ACC112 (cell line): ENCODE data around the gene MT1X.

ENCODE experiments used
- H2AFZ ChIP-seq: fragments of 200-600 bp; sonication (generic); one replicate; pipeline ENCODE4 v1.6.0; 2017; ENCODE audit warnings: antibody characterized with exemption, low read length; ENCODE audit not compliant: unreplicated experiment
- H3K27ac ChIP-seq: fragments of 200-600 bp; sonication (generic); 2 replicates; pipeline ENCODE4 v1.5.1; 2014; ENCODE audit warnings: low read depth, mild to moderate bottlenecking, antibody characterized with exemption, low read length, moderate library complexity
- H3K27me3 ChIP-seq: fragments of 200-600 bp; sonication (generic); 2 replicates; pipeline ENCODE4 v1.6.1; 2014; ENCODE audit warnings: mild to moderate bottlenecking, antibody characterized with exemption, low read length, moderate library complexity, mixed read lengths; ENCODE audit not compliant: insufficient read depth
- H3K36me3 ChIP-seq: fragments of 200-600 bp; sonication (generic); 2 replicates; pipeline ENCODE4 v1.6.1; 2016; ENCODE audit warnings: mild to moderate bottlenecking, antibody characterized with exemption, low read length, moderate library complexity, mixed read lengths; ENCODE audit not compliant: insufficient read depth
- H3K4me1 ChIP-seq: fragments of 200-600 bp; sonication (generic); one replicate; pipeline ENCODE4 v1.6.1; 2016; ENCODE audit warnings: low read length, mixed read lengths; ENCODE audit not compliant: insufficient read depth, unreplicated experiment, control insufficient read depth
- H3K4me3 ChIP-seq: fragments of 200-600 bp; sonication (generic); 2 replicates; pipeline ENCODE4 v1.5.1; 2014; ENCODE audit warnings: mild to moderate bottlenecking, low read depth, low read length
- H3K79me2 ChIP-seq: fragments of 200-600 bp; sonication (generic); one replicate; pipeline ENCODE4 v1.6.0; 2016; ENCODE audit warnings: low read length; ENCODE audit not compliant: control insufficient read depth, unreplicated experiment, insufficient read depth

Gene MT1X

DNA sequence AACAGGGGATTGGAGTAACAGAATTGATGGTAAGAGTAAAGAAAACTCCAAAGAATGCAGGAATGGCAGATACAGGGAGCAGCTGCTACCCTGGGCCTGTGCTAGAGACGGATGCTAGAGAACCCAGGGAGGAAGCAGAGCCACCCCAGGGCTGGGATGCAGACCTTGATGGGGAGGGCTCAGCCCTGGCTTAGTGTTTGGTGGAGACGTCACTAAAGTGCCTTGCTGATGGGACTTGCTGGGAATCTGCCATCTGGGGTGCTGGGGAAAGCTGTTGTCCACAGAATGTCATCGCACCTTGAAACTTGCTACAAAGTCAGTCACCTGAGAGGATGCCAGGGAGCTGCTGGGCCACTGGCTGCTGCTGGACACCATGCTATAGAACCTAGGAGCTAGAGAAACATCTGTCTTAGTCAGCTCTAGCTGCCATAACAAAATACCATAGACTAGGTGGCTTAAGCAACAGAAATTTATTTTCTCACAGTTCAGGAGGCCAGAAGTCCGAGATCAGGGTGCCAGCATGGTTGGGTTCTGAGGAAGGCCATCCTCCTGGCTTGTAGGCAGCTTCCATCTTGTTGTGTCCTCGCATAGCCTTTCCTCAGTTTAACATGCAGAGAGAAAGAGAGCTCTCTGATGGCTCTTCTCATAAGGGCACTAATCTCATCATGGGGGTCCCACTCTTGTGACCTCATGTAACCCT, 15.3 kb downstream of the MT1X start:
- H3K4me3 ChIP-seq: no peak overlapping the region
- no peaks in the 10 kb centered on the region for H3K36me3 ChIP-seq
- H3K4me1 ChIP-seq: peaks cover 9% of the 10 kb centered on the region
- H2AFZ ChIP-seq: no peak overlapping the region
- H3K79me2 ChIP-seq: no peaks in the 10 kb centered on the region
- no peak overlapping the region for H3K27ac ChIP-seq
- no peaks in the 10 kb centered on the region for H3K27me3 ChIP-seq

DNA sequence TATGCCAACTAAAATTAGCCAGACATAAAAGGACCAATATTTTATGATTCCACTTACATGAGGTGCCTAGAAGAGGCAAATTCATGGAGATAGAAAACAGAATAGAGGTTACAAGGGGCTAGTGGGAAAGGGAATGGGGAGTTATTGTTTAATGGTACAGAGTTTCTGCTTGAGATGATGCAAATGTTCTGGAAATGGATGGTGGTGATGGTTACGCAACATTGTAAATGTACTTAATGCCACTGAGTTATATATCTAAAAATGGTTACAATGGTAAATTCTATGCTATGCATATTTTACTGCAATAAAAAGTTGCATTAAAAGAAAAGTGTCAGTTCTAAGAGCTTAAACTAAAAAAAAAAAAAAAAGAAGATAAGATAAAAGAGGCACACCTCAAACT, 17.9 kb downstream of the MT1X start:
- Histone ChIP-seq H2AFZ (no peak overlapping the region), H3K27me3 (no peaks in the 10 kb centered on the region)

DNA sequence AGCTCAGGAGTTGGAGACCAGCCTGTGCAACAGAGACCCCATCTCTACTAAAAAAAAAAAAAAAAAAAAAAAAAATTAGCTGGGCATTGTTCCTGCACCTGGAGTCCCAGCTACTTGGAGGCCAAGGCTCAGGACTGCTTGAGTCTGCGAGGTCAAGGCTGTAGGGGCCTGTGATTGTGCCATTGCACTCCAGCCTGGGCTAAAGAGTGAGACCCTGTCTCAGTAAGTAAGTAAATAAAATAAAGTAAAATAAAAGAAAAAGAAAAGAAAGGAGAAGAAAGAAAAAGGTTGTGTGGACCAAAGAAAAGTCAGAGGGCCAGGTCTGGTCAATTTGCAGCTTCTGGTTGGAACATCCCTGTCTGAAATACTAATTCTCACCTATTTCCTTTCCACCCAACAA, 18.4 kb downstream of the MT1X start:
- Histone ChIP-seq H3K79me2 (no peaks in the 10 kb centered on the region), H3K27me3 (no peaks in the 10 kb centered on the region), H3K36me3 (no peaks in the 10 kb centered on the region), H2AFZ (no peak overlapping the region), H3K4me3 (no peak overlapping the region), H3K4me1 (peaks cover 10% of the 10 kb centered on the region), H3K27ac (no peak overlapping the region)

More for the DNA sequence above, 17.9 kb downstream of the MT1X start:
- no peaks in the 10 kb centered on the region for H3K79me2 ChIP-seq
- no peak overlapping the region for H3K27ac ChIP-seq
- peaks cover 10% of the 10 kb centered on the region for H3K4me1 ChIP-seq
- no peaks in the 10 kb centered on the region for H3K36me3 ChIP-seq
- no peak overlapping the region for H3K4me3 ChIP-seq

DNA sequence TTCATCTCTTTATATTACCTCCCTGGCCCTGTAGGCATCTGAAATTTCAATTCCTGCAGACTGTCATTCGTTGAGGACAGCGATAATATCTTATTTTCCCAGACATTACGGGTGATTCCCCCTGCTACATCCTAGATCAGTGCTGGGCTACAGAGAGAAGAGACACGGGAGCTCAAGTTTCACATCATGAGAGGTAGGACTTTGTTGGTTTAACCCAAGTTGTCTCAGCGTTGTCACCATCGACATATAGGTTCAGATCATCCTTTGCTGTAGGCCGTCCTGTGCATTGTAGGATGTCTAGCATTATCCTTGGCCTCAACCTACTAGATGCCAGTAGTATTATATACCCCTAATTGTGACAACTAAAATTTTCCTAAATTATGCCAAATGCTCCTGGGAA, 19.3 kb downstream of the MT1X start:
- Histone ChIP-seq H3K36me3 (no peaks in the 10 kb centered on the region), H3K27ac (no peak overlapping the region), H3K27me3 (no peaks in the 10 kb centered on the region), H3K4me1 (peaks cover 10% of the 10 kb centered on the region), H3K4me3 (no peak overlapping the region), H3K79me2 (no peaks in the 10 kb centered on the region), H2AFZ (peak overlapping the region; percentile 7)

DNA sequence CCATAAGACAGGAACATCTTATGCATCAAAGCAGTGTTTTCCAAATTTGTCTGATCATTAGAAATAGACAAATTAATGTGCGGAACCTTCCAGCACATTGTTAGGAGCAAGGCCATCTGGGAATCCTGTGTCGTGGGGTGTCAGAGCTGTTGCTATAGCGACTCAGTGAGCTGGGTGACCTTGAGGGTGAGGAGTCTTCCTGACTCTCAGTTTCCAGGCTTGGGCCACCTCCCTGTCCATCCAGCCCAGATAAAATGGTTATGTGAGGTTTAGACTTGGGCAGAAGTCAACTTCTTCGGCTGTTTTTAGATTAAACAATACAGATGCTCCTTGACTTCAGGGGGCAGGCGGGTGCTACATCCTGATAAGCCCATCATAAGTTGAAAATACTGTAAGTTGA, 20.6 kb downstream of the MT1X start:
- Histone ChIP-seq H3K36me3 (no peaks in the 10 kb centered on the region), H2AFZ (peak overlapping the region; percentile 54), H3K79me2 (no peaks in the 10 kb centered on the region), H3K4me3 (no peak overlapping the region), H3K4me1 (peaks cover 10% of the 10 kb centered on the region), H3K27me3 (no peaks in the 10 kb centered on the region), H3K27ac (no peak overlapping the region)

DNA sequence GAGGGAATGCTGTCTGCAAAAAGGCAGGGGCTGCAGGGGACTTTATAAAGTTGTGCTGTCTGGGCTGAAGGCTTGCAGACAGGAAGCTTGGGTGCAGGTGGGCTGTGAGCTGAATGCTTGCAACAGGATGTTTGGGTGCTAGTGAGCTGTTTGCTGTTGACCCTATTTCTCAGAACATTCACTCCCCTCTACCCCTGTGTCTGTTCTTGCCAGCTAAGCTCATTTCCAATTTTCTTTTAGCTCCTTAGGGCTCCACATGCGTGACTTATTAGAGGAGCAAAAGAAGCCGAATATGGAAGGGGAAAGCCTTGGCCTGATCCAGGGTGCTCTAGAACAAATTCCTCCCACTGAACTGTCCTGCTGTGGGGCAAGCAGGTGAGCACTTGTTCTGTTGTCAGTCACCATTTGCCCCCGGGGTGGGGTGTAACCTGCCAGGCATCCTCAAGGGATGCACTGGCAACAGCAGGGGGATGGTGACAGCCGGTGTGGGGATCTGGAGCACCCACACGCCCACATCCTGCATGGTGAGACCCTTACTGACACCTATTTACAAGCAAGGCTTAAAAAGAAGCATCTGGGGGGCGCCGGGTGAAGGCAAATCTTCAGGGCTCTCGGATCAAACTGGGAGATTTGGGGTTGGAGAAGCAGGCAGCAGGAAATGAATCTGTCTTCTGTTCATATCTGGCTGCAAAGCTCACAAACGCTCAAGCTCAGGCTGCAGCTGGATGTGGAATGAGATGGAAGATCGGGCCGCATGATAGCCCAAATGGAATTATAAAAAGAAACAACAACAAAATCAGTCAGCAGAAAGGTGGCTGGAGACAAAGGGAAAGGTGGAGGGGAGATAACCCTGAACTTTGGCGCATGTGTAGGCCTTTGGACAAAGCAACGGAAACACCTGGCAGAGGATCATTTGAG, 26.5 kb downstream of the MT1X start:
- Histone ChIP-seq H3K27ac (no peak overlapping the region), H3K4me1 (no peaks in the 10 kb centered on the region), H3K4me3 (no peak overlapping the region), H3K36me3 (no peaks in the 10 kb centered on the region), H3K79me2 (no peaks in the 10 kb centered on the region), H2AFZ (no peak overlapping the region), H3K27me3 (no peaks in the 10 kb centered on the region)

DNA sequence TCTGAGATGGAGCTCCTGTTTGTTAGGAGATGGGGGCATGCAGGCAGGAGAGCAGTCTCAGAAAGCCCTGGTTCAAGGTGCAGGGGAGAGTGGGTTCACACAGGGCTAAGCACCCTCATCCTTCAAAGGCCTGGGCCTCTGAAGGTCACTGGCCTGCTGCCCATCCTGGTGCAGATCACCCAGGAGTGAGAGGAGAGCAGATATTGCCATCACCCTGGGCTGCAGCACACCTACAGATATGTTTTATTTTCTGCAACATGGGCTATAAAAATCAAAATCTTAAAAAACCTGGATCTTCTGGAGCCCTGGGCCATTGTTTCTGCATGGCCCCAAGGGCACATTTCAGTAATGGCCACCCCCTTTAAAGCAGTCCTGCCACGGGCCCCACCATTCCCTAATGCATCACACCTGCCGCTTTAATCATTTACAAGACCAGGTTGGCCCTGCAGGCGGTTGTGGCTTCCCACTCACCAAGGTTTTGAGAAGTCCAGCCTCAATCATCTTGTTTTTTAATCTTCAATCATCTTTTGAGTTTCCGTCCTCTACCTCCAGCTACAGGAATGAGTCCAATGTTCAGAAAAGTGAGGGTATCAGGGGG, 27.3 kb downstream of the MT1X start:
- no peak overlapping the region for H3K27ac ChIP-seq
- no peaks in the 10 kb centered on the region for H3K27me3 ChIP-seq
- H2AFZ ChIP-seq: no peak overlapping the region
- no peak overlapping the region for H3K4me3 ChIP-seq
- no peaks in the 10 kb centered on the region for H3K4me1 ChIP-seq
- H3K79me2 ChIP-seq: no peaks in the 10 kb centered on the region
- no peaks in the 10 kb centered on the region for H3K36me3 ChIP-seq

DNA sequence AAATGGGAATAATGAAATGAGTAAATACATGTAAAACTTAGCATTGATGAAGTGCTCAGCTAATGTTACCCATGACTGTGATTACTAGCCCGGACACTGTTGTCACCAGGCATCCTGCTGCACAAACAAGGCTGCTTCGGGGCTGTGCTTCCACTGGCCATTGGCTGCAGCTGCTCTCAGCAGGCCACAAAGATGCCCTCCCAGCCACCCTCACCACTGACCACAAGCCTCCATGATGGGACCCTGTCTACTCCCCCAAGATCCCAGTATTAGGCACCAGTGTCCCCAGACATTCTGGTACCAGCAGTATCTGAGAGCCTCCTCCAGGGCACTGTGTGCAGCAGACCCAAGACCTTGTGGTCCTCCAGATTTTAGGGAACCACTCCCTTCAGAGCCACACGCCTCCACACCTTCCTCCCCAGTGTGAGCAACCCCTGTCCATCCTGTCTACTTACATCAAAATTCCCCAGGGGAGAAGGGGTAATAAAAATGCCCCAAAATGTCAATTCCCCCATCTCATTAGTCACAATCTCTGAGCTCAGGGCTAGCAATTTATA, 28.0 kb downstream of the MT1X start:
- Histone ChIP-seq H3K4me1 (no peaks in the 10 kb centered on the region), H3K27me3 (no peaks in the 10 kb centered on the region), H3K4me3 (no peak overlapping the region), H3K27ac (no peak overlapping the region), H3K79me2 (no peaks in the 10 kb centered on the region), H3K36me3 (no peaks in the 10 kb centered on the region), H2AFZ (no peak overlapping the region)

DNA sequence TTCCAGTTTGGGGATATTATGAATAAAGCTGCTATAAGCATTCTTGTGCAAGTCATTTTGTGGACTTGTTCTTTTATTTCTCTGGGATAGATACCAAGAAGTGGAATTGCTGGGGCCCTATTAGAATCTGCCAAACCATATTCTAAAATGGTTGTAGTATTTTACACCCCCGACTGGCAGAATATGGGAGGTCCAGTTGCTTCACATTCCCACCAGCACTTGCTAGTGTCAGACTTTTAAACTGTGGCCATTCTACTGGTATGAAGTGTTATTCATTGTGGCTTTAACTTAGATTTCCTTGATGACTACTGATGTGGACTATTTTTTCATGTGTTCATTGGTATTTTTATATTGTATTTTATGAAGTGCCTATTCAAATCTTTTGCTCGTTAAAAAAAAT, 29.6 kb downstream of the MT1X start:
- no peak overlapping the region for H3K4me3 ChIP-seq
- H3K27ac ChIP-seq: no peak overlapping the region
- H3K4me1 ChIP-seq: no peaks in the 10 kb centered on the region
- no peaks in the 10 kb centered on the region for H3K79me2 ChIP-seq
- H2AFZ ChIP-seq: no peak overlapping the region
- H3K27me3 ChIP-seq: no peaks in the 10 kb centered on the region
- H3K36me3 ChIP-seq: no peaks in the 10 kb centered on the region

DNA sequence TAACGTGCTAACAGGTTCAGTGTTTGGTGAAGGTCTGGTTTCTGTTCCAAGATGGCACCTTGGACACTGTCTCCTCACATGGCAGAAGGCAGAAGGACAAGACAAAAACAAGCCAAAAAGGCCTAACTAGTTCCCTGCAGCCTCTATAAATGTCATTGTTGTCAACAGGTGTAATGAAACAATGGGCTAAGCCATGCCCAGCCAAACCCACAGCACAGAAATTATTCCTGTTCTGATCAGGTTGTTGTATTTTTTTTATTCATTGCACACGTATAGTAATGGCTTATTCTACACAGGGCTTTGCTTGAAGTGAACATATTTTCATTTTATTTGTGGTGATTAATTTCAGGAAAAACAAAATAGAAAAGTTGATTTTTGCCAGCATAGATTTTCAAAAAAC, 31.5 kb downstream of the MT1X start:
- no peak overlapping the region for H3K4me3 ChIP-seq
- no peak overlapping the region for H3K27ac ChIP-seq
- H2AFZ ChIP-seq: no peak overlapping the region
- H3K4me1 ChIP-seq: no peaks in the 10 kb centered on the region
- no peaks in the 10 kb centered on the region for H3K27me3 ChIP-seq
- no peaks in the 10 kb centered on the region for H3K79me2 ChIP-seq
- no peaks in the 10 kb centered on the region for H3K36me3 ChIP-seq
